K562 (cell line): ENCODE data around the gene NEU3. TPM values are rescaled to one million over a fixed set of nuclear protein-coding genes. Genes with fewer than 3 reads are reported as not detected.

Experiments
- ATAC-seq: fragments of 200-7000 bp; cut with Tn5 transposase; 3 replicates; pipeline ENCODE4 v1.9.1; 2020; ENCODE audit warnings: moderate library complexity
- BruUV-seq: library from RNA; stranded (reverse); fragments of 400-500 nt; replicated peaks from 2 replicates; lab custom pipeline; 2021; lab: Mats Ljungman, UMichigan
- CTCF ChIA-PET: fragments of 300-600 bp; formaldehyde crosslinking; extraction: SDS; loops from one replicate; lab custom pipeline; 2021; ENCODE audit warnings: low intra/inter-chr PET ratio; lab: Yijun Ruan, JAX
- POLR2A ChIA-PET: fragments of 300-600, 350-650 bp; sonication (Branson Sonifier 250); formaldehyde crosslinking; extraction: SDS; loops from one replicate; lab custom pipeline; 2021; ENCODE audit warnings: antibody characterized with exemption, inconsistent platforms; lab: Yijun Ruan, JAX
- DNase-seq, 4 experiments: peaks; one replicate each; pipeline versions ENCODE4 v3.0.0 to v3.0.0-alpha.2; 2011 to 2018; ENCODE audit warnings: low spot score in 3 of 4, mixed read lengths in 3 of 4; ENCODE audit errors: extremely low read depth in 1 of 4
- FAIRE-seq: peaks from 2 replicates; lab custom pipeline; 2011; peaks lifted over from hg19 to GRCh38; lab: Jason Lieb, UNC
- H2AFZ ChIP-seq: 2 replicates; pipeline ENCODE4 v1.6.0; 2011; ENCODE audit warnings: low read depth, low read length, control low read depth, inconsistent platforms
- H3K27ac ChIP-seq: fragments of 200-600 bp; 3 replicates; pipeline ENCODE4 v1.8.0; 2011; ENCODE audit warnings: low read depth, mild to moderate bottlenecking, control low read depth, inconsistent platforms, low read length, moderate library complexity, mixed read lengths; ENCODE audit errors: extremely low read depth
- H3K27me3 ChIP-seq, 2 experiments: fragments of 300-600 bp in 1 of 2; 2 replicates in 1 of 2; 3 replicates in 1 of 2; pipeline versions ENCODE4 v1.6.0 to v1.8.0; 2011; ENCODE audit warnings: inconsistent platforms in 2 of 2, low read length in 2 of 2, mild to moderate bottlenecking in 1 of 2, mixed read lengths in 1 of 2, moderate library complexity in 1 of 2; ENCODE audit not compliant: control insufficient read depth in 2 of 2, insufficient read depth in 2 of 2
- H3K36me3 ChIP-seq: fragments of 300-600 bp; 3 replicates; pipeline ENCODE4 v1.8.0; 2011; ENCODE audit warnings: mild to moderate bottlenecking, low read length, inconsistent platforms; ENCODE audit not compliant: control insufficient read depth, insufficient read depth
- H3K4me1 ChIP-seq, 2 experiments: fragments of 200-600 bp in 1 of 2; replicated peaks in 1 of 2; 2 replicates in 1 of 2; 3 replicates in 1 of 2; pipeline versions ENCODE4 v1.5.1 to v1.8.0; 2011; ENCODE audit warnings: inconsistent platforms in 2 of 2, low read length in 2 of 2, mild to moderate bottlenecking in 1 of 2, mixed read lengths in 1 of 2, moderate library complexity in 1 of 2; ENCODE audit not compliant: control insufficient read depth in 2 of 2, insufficient read depth in 2 of 2
- H3K4me2 ChIP-seq: 2 replicates; pipeline ENCODE4 v1.6.1; 2011; ENCODE audit warnings: low read length, control low read depth, inconsistent platforms, mixed read lengths; ENCODE audit not compliant: insufficient read depth
- H3K4me3 ChIP-seq: fragments of 200-600 bp; sonication (generic), shearing (Covaris generic); 2 replicates; pipeline ENCODE4 v1.5.1; 2016; ENCODE audit warnings: control low read depth, inconsistent platforms
- H3K79me2 ChIP-seq: fragments of 200-600 bp; 3 replicates; pipeline ENCODE4 v1.8.0; 2011; ENCODE audit warnings: low read length, inconsistent platforms; ENCODE audit not compliant: control insufficient read depth, insufficient read depth
- H3K9ac ChIP-seq, 2 experiments: 2 replicates each; pipeline versions ENCODE4 v1.6.0 to v1.6.1; 2011; ENCODE audit warnings: low read depth in 2 of 2, low read length in 2 of 2, control low read depth in 1 of 2, inconsistent platforms in 1 of 2, mild to moderate bottlenecking in 1 of 2, mixed read lengths in 1 of 2; ENCODE audit not compliant: insufficient read depth in 1 of 2
- H3K9me1 ChIP-seq: one replicate; pipeline ENCODE4 v1.6.0; 2011; ENCODE audit warnings: inconsistent platforms, mild to moderate bottlenecking, low read length, moderate library complexity; ENCODE audit not compliant: control insufficient read depth, insufficient read depth
- H3K9me3 ChIP-seq: replicated peaks from 2 replicates; pipeline ENCODE4 v1.5.1; 2011; ENCODE audit warnings: low read depth, low read length, inconsistent platforms; ENCODE audit not compliant: control insufficient read depth, insufficient read depth
- H4K20me1 ChIP-seq: replicated peaks from 2 replicates; pipeline ENCODE4 v1.6.1; 2011; ENCODE audit warnings: low read length, inconsistent platforms, mixed read lengths; ENCODE audit not compliant: control insufficient read depth, insufficient read depth
- CBFA2T2 ChIP-seq: fragments of 450-650 bp; conservative IDR thresholded peaks from 2 replicates; pipeline ENCODE4 v1.6.1; 2017; ENCODE audit warnings: mild to moderate bottlenecking
- E2F6 ChIP-seq, 2 experiments: IDR thresholded peaks; 2 replicates each; pipeline ENCODE4 v1.6.1; 2011; ENCODE audit warnings: borderline replicate concordance in 1 of 2, control low read depth in 1 of 2, low read depth in 1 of 2, low read length in 1 of 2, mild to moderate bottlenecking in 1 of 2, mixed read lengths in 1 of 2, moderate library complexity in 1 of 2; ENCODE audit not compliant: insufficient read depth in 1 of 2, insufficient read length in 1 of 2, poor library complexity in 1 of 2, severe bottlenecking in 1 of 2; ENCODE audit errors: extremely low read depth in 1 of 2
- GABPB2 ChIP-seq: fragments of 250-450 bp; sonication (Bioruptor Pico); conservative IDR thresholded peaks from 2 replicates; pipeline ENCODE4 v1.5.1; 2021; ENCODE audit warnings: mild to moderate bottlenecking
- HNRNPLL ChIP-seq: fragments of 200-400 bp; formaldehyde crosslinking; IDR thresholded peaks from 2 replicates; pipeline ENCODE4 v1.6.1; 2017; ENCODE audit warnings: low read length, low read depth, mild to moderate bottlenecking; ENCODE audit not compliant: poor library complexity, severe bottlenecking
- KLF13 ChIP-seq: fragments of 450-650 bp; IDR thresholded peaks from 2 replicates; pipeline ENCODE4 v1.6.1; 2016; ENCODE audit warnings: missing genetic modification characterization, low read depth, mild to moderate bottlenecking, missing compliant biosample characterization, moderate library complexity, borderline replicate concordance
- NEUROD1 ChIP-seq: fragments of 150-350 bp; IDR thresholded peaks from 2 replicates; pipeline ENCODE4 v1.6.1; 2014; ENCODE audit warnings: borderline replicate concordance, low read length, low read depth; ENCODE audit not compliant: partially characterized antibody
- POLR2A ChIP-seq: fragments of 450-650 bp; conservative IDR thresholded peaks from 2 replicates; pipeline ENCODE4 v1.6.1; 2016
- TRIM25 ChIP-seq: fragments of 450-650 bp; IDR thresholded peaks from 2 replicates; pipeline ENCODE4 v1.7.0; 2016; ENCODE audit warnings: borderline replicate concordance
- ZFP30 ChIP-seq: fragments of 250-450 bp; sonication (Bioruptor Pico); IDR thresholded peaks from 2 replicates; pipeline ENCODE4 v1.8.0; 2022; ENCODE audit warnings: moderate library complexity, mild to moderate bottlenecking, inconsistent platforms, borderline replicate concordance
- ZNF197 ChIP-seq: fragments of 200-800 bp; sonication (Bioruptor generic); IDR thresholded peaks from 2 replicates; pipeline ENCODE4 v1.6.1; 2016; ENCODE audit warnings: low read depth, missing genetic modification characterization, missing compliant biosample characterization
- ZNF239 ChIP-seq: fragments of 250-450 bp; sonication (Bioruptor Pico); IDR thresholded peaks from 2 replicates; pipeline ENCODE4 v1.4.0; 2020; ENCODE audit warnings: mild to moderate bottlenecking
- ZNF589 ChIP-seq: fragments of 200-800 bp; sonication (Bioruptor generic); IDR thresholded peaks from 2 replicates; pipeline ENCODE4 v1.6.1; 2016; ENCODE audit warnings: low read depth, missing genetic modification characterization, missing compliant biosample characterization
- WGBS: fragments of 100-300 bp; shearing (Covaris generic); methylation state at CpG from one replicate; pipeline ENCODE4 v1.1.6; 2016; ENCODE audit warnings: low coverage, mixed read lengths; ENCODE audit not compliant: insufficient coverage; ENCODE audit errors: missing lambda C conversion rate; 5-methylcytosine and 5-hydroxymethylcytosine counted together
- in situ Hi-C: fragments of 300-500 bp; cut with MboI; formaldehyde crosslinking; loops from 4 replicates; pipeline ENCODE4 v1.15.0; 2018; ENCODE audit warnings: inconsistent platforms, mixed read lengths
- intact Hi-C: fragments of 100-400 bp; cut with micrococcal nuclease; formaldehyde crosslinking; loops from 2 replicates; pipeline ENCODE4 v1.14.2; 2022
- polyA plus RNA-seq, 8 experiments: library from polyadenylated mRNA; depleted of rRNA in 4 of 8; stranded (reverse) in 5 of 8; unstranded in 3 of 8; fragments of >200 nt; fragmentation: Nextera tagmentation in 2 of 8; fragmentation: Illumina TruSeq in 1 of 8; extraction: Ambion mirVana in 2 of 8; extraction: Trizol in 1 of 8; gene quantifications; 2 replicates each; pipeline versions ENCODE4 v1.2.1 to v1.2.3, GENCODE V29; 2011 to 2014; ENCODE audit warnings: inconsistent platforms in 1 of 8, missing spikeins in 1 of 8
- total RNA-seq, 7 experiments: library from RNA; depleted of rRNA in 6 of 7; stranded (reverse); fragments of >200 nt in 6 of 7; fragmentation: Illumina TruSeq in 2 of 7; extraction: Trizol in 2 of 7; gene quantifications; 2 replicates each; pipeline versions ENCODE4 v1.2.1 to v1.2.3, GENCODE V29; 2011 to 2021; ENCODE audit warnings: low replicate concordance in 1 of 7

The NEU3 gene
- total and polyA plus RNA-seq, 9 of the 15 experiments (the other 6 are each of a cell fraction or from before 2014, with no cell fraction given), result 6.2 to 41.3 (median 31.1) TPM

- intact Hi-C loops (no loop called here), in situ Hi-C loops (no loop called here)
- whole genome bisulfite sequencing, result 69% methylated on average over 2 of the region's 3 CpGs
- H3K4me2 ChIP-seq, result no peak overlapping the region
- H4K20me1 ChIP-seq, result no peaks in the 10 kb centered on the region; the same call in 1 of the 2 replicates
- FAIRE-seq (no peak), ATAC-seq (no peak), DNase-seq (no peak)
- no peak overlapping the region for H3K27ac ChIP-seq
- H3K27me3 ChIP-seq, result no peaks in the 10 kb centered on the region
- ChIA-PET CTCF (interaction anchor here (0.7 kb wide), 1 partner anchor 139 kb away, joined by 3 read pairs; no protein-coding TSS in a partner anchor), POLR2A (interaction anchor here (1.1 kb wide), 1 partner anchor 29 kb away, joined by 3 read pairs; no protein-coding TSS in a partner anchor)
- no TSS peak for BruUV-seq
- peaks cover 66% of the 10 kb centered on the region for H3K36me3 ChIP-seq
- no peaks in the 10 kb centered on the region for H3K4me1 ChIP-seq
- H2AFZ ChIP-seq, result no peak overlapping the region
- no peaks in the 10 kb centered on the region for H3K79me2 ChIP-seq
- TF ChIP-seq ZFP30, result no peak
- no peak for TF ChIP-seq CBFA2T2
- TF ChIP-seq GABPB2 (CRISPR knock-in tag), result no peak
- no peak for TF ChIP-seq POLR2A
- TF ChIP-seq ZNF197, result no peak
- no peak overlapping the region for H3K4me3 ChIP-seq
- H3K9ac ChIP-seq, result no peak overlapping the region
- H3K9me1 ChIP-seq, result no peaks in the 10 kb centered on the region
- H3K9me3 ChIP-seq, result no peaks in the 10 kb centered on the region
Observed at GRCh38 chr11:75000975-75001354, 12.2 kb downstream of the NEU3 start.

GRCh38 chr11:75001686-75002085 lies 13.0 kb downstream of the NEU3 start:
- DNase-seq (no peak), ATAC-seq (no peak), FAIRE-seq (no peak)
- Histone ChIP-seq H3K9me3 (no peaks in the 10 kb centered on the region), H4K20me1 (no peaks in the 10 kb centered on the region; the same call in 1 of the 2 replicates), H3K4me3 (no peak overlapping the region), H2AFZ (no peak overlapping the region), H3K4me1 (no peaks in the 10 kb centered on the region), H3K36me3 (peaks cover 66% of the 10 kb centered on the region), H3K9me1 (no peaks in the 10 kb centered on the region), H3K9ac (no peak overlapping the region), H3K79me2 (no peaks in the 10 kb centered on the region), H3K4me2 (no peak overlapping the region), H3K27me3 (no peaks in the 10 kb centered on the region), H3K27ac (no peak overlapping the region)
- WGBS, result 72% methylated on average over 3 of the region's 3 CpGs
- ChIA-PET POLR2A (interaction anchor here (0.6 to 2.4 kb wide), 5 partner anchors 9 to 56 kb away, joined by 3 to 9 read pairs (median 3); no protein-coding TSS in a partner anchor), CTCF (no interaction called here)
- intact Hi-C loops (no loop called here), in situ Hi-C loops (no loop called here)
- BruUV-seq, result no TSS peak
- TF ChIP-seq ZNF239 (CRISPR knock-in tag) (no peak), HNRNPLL (no peak), KLF13 (no peak), NEUROD1 (no peak), E2F6 (IDR thresholded peaks at IDR 0.05; ENCODE audit: borderline replicate concordance in 1 of 2, extremely low read depth in 1 of 2, insufficient read depth in 1 of 2, insufficient read length in 1 of 2, low read depth in 1 of 2, low read length in 1 of 2, poor library complexity in 1 of 2, severe bottlenecking in 1 of 2) (no peak), ZNF589 (CRISPR knock-in tag) (no peak), TRIM25 (no peak)
